Breast epithelium (tissue), 4 donors: Measurements from ENCODE around the gene KCNIP4. TPM values are rescaled to one million over a fixed set of nuclear protein-coding genes. Genes with fewer than 3 reads are reported as not detected.

Experiments used
- DNase-seq, 2 donors: peaks; one replicate each; pipeline ENCODE4 v3.0.0-alpha.2; 2019; ENCODE audit warnings: low spot score in 2 of 2
- H3K27ac ChIP-seq, 2 donors: fragments of 200-600 bp; sonication (generic) in 1 of 2; one replicate each; pipeline ENCODE4 v1.5.1; 2016 to 2019; ENCODE audit warnings: mild to moderate bottlenecking in 1 of 2
- H3K27me3 ChIP-seq, 2 donors: fragments of 200-600 bp; sonication (generic) in 1 of 2; one replicate each; pipeline versions ENCODE4 v1.5.1 to v1.6.0; 2017 to 2019; ENCODE audit warnings: control low read depth in 1 of 2, mild to moderate bottlenecking in 1 of 2
- H3K36me3 ChIP-seq: fragments of 200-600 bp; one replicate; pipeline ENCODE4 v1.5.1; 2019
- H3K4me1 ChIP-seq, 2 donors: fragments of 200-600 bp; sonication (generic); one replicate each; pipeline ENCODE4 v1.5.1; 2016 to 2019; ENCODE audit warnings: control low read depth in 1 of 2
- H3K4me3 ChIP-seq, 3 donors: fragments of 200-600 bp; sonication (generic); 1 replicate in 2 of 3; 2 replicates in 1 of 3; pipeline ENCODE4 v1.5.1; 2016 to 2019; ENCODE audit warnings: mild to moderate bottlenecking in 3 of 3, moderate library complexity in 2 of 3
- H3K9me3 ChIP-seq, 2 donors: fragments of 200-600 bp; sonication (generic) in 1 of 2; one replicate each; pipeline ENCODE4 v1.5.1; 2016 to 2019; ENCODE audit warnings: control low read depth in 1 of 2
- POLR2A ChIP-seq: fragments of 450-650 bp; IDR thresholded peaks from one replicate; pipeline ENCODE4 v1.6.1; 2016; ENCODE audit warnings: antibody characterized with exemption, mild to moderate bottlenecking, moderate library complexity
- POLR2AphosphoS5 ChIP-seq, 3 donors: sonication (generic); formaldehyde crosslinking; IDR thresholded peaks; one replicate each; pipeline ENCODE4 v1.6.1; 2017; ENCODE audit warnings: antibody characterized with exemption in 3 of 3
- intact Hi-C: fragments of 100-400 bp; cut with DNase I; formaldehyde crosslinking; loops from one replicate; pipeline ENCODE4 v1.15.1; 2023; ENCODE audit warnings: low total_unique reads
- total RNA-seq, 3 donors: library from RNA; depleted of rRNA; stranded (reverse); fragments of >200 nt; gene quantifications; one replicate each; pipeline ENCODE4 v1.1.0, GENCODE V29; 2016
- TF ChIP-seq, protein P1 (sequence below), 3 donors: fragments of 450-650 bp; IDR thresholded peaks; one replicate each; pipeline ENCODE4 v1.5.1; 2016 to 2017; ENCODE audit warnings: antibody characterized with exemption in 3 of 3, mild to moderate bottlenecking in 3 of 3, moderate library complexity in 3 of 3

The KCNIP4 gene
- total RNA-seq, 3 donors from 2014 or later, result 0.44 to 0.66 TPM; not detected in 1

DNA sequence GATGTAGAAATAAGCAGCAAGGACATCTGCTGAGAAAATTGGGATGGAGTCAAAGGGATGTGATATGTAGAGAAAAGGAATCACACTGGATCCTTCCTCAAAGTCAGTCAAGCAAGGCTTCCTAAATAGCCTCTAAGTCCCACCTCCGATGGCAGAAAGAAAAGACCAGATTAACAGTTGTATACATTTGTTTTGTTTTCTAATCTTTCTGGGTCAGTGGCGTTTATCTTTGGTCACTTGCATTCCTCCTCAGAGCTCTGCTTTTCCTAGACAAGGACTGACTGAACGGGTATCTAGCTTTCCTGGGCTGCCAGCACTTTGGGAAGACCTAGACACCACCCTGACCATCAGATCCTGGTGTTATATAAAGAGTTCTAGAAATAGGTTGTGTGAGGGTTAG lies 1225.1 kb downstream of the KCNIP4 start:
- no peak for TF ChIP-seq POLR2A
- TF ChIP-seq, protein P1, sequence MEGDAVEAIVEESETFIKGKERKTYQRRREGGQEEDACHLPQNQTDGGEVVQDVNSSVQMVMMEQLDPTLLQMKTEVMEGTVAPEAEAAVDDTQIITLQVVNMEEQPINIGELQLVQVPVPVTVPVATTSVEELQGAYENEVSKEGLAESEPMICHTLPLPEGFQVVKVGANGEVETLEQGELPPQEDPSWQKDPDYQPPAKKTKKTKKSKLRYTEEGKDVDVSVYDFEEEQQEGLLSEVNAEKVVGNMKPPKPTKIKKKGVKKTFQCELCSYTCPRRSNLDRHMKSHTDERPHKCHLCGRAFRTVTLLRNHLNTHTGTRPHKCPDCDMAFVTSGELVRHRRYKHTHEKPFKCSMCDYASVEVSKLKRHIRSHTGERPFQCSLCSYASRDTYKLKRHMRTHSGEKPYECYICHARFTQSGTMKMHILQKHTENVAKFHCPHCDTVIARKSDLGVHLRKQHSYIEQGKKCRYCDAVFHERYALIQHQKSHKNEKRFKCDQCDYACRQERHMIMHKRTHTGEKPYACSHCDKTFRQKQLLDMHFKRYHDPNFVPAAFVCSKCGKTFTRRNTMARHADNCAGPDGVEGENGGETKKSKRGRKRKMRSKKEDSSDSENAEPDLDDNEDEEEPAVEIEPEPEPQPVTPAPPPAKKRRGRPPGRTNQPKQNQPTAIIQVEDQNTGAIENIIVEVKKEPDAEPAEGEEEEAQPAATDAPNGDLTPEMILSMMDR (IDR thresholded peaks at IDR 0.05), result no peak
- no peak for TF ChIP-seq POLR2AphosphoS5 (IDR thresholded peaks at IDR 0.05)
- Histone ChIP-seq H3K27me3 (no peaks in the 10 kb centered on the region), H3K36me3 (peaks cover 5% of the 10 kb centered on the region), H3K27ac (no peak overlapping the region), H3K4me1 (no peaks in the 10 kb centered on the region), H3K4me3 (no peak overlapping the region), H3K9me3 (peaks cover 10 to 13% of the 10 kb centered on the region in 2 donors)
- intact Hi-C loops, result no loop called here
- DNase-seq, result no peak

- Histone ChIP-seq H3K9me3 (peaks cover 10 to 13% of the 10 kb centered on the region in 2 donors), H3K27me3 (no peaks in the 10 kb centered on the region), H3K4me3 (no peak overlapping the region), H3K36me3 (peaks cover 5% of the 10 kb centered on the region), H3K27ac (no peak overlapping the region), H3K4me1 (no peaks in the 10 kb centered on the region)
- DNase-seq, result no peak
- no peak for TF ChIP-seq POLR2AphosphoS5 (IDR thresholded peaks at IDR 0.05)
- TF ChIP-seq POLR2A, result no peak
- TF ChIP-seq, protein P1 (IDR thresholded peaks at IDR 0.05), result no peak
- intact Hi-C loops, result no loop called here
Observed at GRCh38 chr4:20723019-20723418, 1225.6 kb downstream of the KCNIP4 start.

DNA sequence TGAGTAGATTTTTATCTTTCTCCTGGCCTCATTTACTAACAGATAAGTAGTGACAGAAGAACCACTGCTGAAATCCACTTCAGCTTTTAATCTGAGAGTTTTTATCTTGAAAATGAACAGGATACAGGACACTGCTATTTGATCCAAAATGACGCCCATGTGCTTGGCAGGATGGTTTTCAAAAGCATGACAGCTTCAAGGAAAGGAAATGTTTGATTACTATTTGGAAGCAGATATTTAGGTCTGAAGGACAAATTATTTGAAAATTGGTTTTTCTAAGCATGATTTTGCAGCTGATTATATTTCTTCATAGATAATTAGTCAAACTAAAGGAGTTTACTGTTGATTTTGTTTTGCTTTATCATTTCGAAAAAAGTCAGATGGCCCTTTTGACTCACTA lies 1237.2 kb downstream of the KCNIP4 start:
- TF ChIP-seq POLR2AphosphoS5 (IDR thresholded peaks at IDR 0.05), result no peak
- TF ChIP-seq, protein P1 (IDR thresholded peaks at IDR 0.05), result no peak
- no peak for TF ChIP-seq POLR2A
- DNase-seq, result no peak

GRCh38 chr4:20700007-20700761 lies 1248.4 kb downstream of the KCNIP4 start, which contains the start of gene PACRGL:
PACRGL (plus strand) TSS chr4:20700458; CDS start chr4:20704482, 4,024 bp downstream.
- TF ChIP-seq POLR2AphosphoS5 (IDR thresholded peaks at IDR 0.05) (peak; percentile 64 to 76 (median 66)), POLR2A (no peak)
- TF ChIP-seq, protein P1 (IDR thresholded peaks at IDR 0.05), result no peak
- peak within 1 kb of the TSS; percentile 86 to 90 for H3K27ac ChIP-seq
- peaks cover 0 to 3% of the 10 kb centered on the region in 2 donors for H3K4me1 ChIP-seq
- no peaks in the 10 kb centered on the region for H3K9me3 ChIP-seq
- H3K4me3 ChIP-seq, result peak within 1 kb of the TSS; percentile 74 to 89 (median 78)
- H3K27me3 ChIP-seq, result no peaks in the 10 kb centered on the region
- intact Hi-C loops, result loop anchor here (5.0 kb wide), 1 partner anchor 1473 kb away; no protein-coding TSS in a partner anchor
- peaks cover 4% of the 10 kb centered on the region for H3K36me3 ChIP-seq
- peak; percentile 87 to 89 for DNase-seq

More for the DNA sequence above, 1237.2 kb downstream of the KCNIP4 start:
- H3K4me3 ChIP-seq, result no peak overlapping the region
- no peaks in the 10 kb centered on the region for H3K36me3 ChIP-seq
- no peak overlapping the region for H3K27ac ChIP-seq
- no peaks in the 10 kb centered on the region for H3K4me1 ChIP-seq
- H3K9me3 ChIP-seq, result no peaks in the 10 kb centered on the region
- intact Hi-C loops, result no loop called here
- H3K27me3 ChIP-seq, result no peaks in the 10 kb centered on the region

GRCh38 chr4:20698820-20699219 lies 1249.8 kb downstream of the KCNIP4 start:
- H3K27ac ChIP-seq, result no peak overlapping the region
- no peak for TF ChIP-seq POLR2A
- TF ChIP-seq POLR2AphosphoS5 (IDR thresholded peaks at IDR 0.05), result no peak
- no peak for DNase-seq
- peaks cover 0 to 3% of the 10 kb centered on the region in 2 donors for H3K4me1 ChIP-seq
- intact Hi-C loops, result no loop called here
- H3K9me3 ChIP-seq, result no peaks in the 10 kb centered on the region
- no peaks in the 10 kb centered on the region for H3K36me3 ChIP-seq
- no peak overlapping the region for H3K4me3 ChIP-seq
- H3K27me3 ChIP-seq, result no peaks in the 10 kb centered on the region
